Measurements from ENCODE around the gene MYO7B. TPM values are rescaled to one million over a fixed set of nuclear protein-coding genes. Genes with fewer than 3 reads are reported as not detected.

MYO7B gene
- total and polyA plus RNA-seq, 2 donors (not counting 1 experiment from before 2014, with no cell fraction given), result 5.0 to 68.2 TPM

GRCh38 chr2:127561371-127561770 is 25.9 kb downstream of the MYO7B start:
- no peak for TF ChIP-seq CTCF (IDR thresholded peaks at IDR 0.05)
- no peak for TF ChIP-seq EZH2 (IDR thresholded peaks at IDR 0.05; ENCODE audit: borderline replicate concordance, insufficient read depth, low read depth, low read length, poor library complexity, severe bottlenecking)
- peaks cover 14% of the 10 kb centered on the region for H3K4me1 Mint-ChIP-seq
- ChIA-PET CTCF (no interaction called here), POLR2A (no interaction called here)
- no peaks in the 10 kb centered on the region for H3K36me3 ChIP-seq (replicated peaks in 1 of 2; ENCODE audit: control extremely low read depth in 1 of 2, control insufficient read depth in 1 of 2, extremely low read depth in 1 of 2, insufficient read depth in 2 of 2, low read length in 1 of 2)
- no peak overlapping the region for H3K4me2 ChIP-seq (replicated peaks; ENCODE audit: low read depth, low read length, poor library complexity, severe bottlenecking)
- no peak for ATAC-seq (ENCODE audit: low read depth)
- no peak overlapping the region for H3K4me3 ChIP-seq (ENCODE audit: control extremely low read depth in 1 of 5, extremely low read depth in 1 of 5, insufficient read depth in 1 of 5, low read depth in 2 of 5, low read length in 4 of 5)
- WGBS (ENCODE audit: insufficient coverage), result 88% methylated on average over 7 of the region's 8 CpGs
- no peaks in the 10 kb centered on the region for H4K20me1 ChIP-seq (ENCODE audit: control insufficient read depth, insufficient read depth, low read length, poor library complexity, severe bottlenecking)
- no peak overlapping the region for H3K27ac Mint-ChIP-seq
- H3K9me3 Mint-ChIP-seq (ENCODE audit: insufficient read depth), result peaks cover 2% of the 10 kb centered on the region
- no peak for DNase-seq
- no peak overlapping the region for H3K9ac ChIP-seq (ENCODE audit: low read length)
- H3K27ac ChIP-seq (ENCODE audit: low read length in 2 of 2), result no peak overlapping the region
- H3K9me3 ChIP-seq (ENCODE audit: control extremely low read depth in 1 of 3, control insufficient read depth in 2 of 3, insufficient read depth in 1 of 3, low read length in 2 of 3), result peaks cover 0 to under 1% (median 0%) of the 10 kb centered on the region in 3 donors
- H3K79me2 ChIP-seq (ENCODE audit: control insufficient read depth, insufficient read depth, low read length), result no peaks in the 10 kb centered on the region
- no peak overlapping the region for H3K4me3 Mint-ChIP-seq
- peaks cover 25% of the 10 kb centered on the region for H3K27me3 Mint-ChIP-seq
- intact Hi-C loops (cut with micrococcal nuclease), result no loop called here
- peaks cover 6 to 15% of the 10 kb centered on the region in 2 donors for H3K4me1 ChIP-seq (ENCODE audit: control insufficient read depth in 2 of 2, insufficient read depth in 2 of 2, low read length in 2 of 2)
- H2AFZ ChIP-seq (ENCODE audit: insufficient read depth, low read depth, low read length, poor library complexity, severe bottlenecking), result no peak overlapping the region
- H3K27me3 ChIP-seq (replicated peaks in 1 of 4; ENCODE audit: control extremely low read depth in 1 of 4, control insufficient read depth in 3 of 4, insufficient read depth in 4 of 4, low read length in 3 of 4), result peaks cover 0 to 4% (median 0%) of the 10 kb centered on the region in 4 experiments

GRCh38 chr2:127562936-127563335 is 27.5 kb downstream of the MYO7B start:
- Mint-ChIP-seq H3K9me3 (ENCODE audit: insufficient read depth) (peaks cover 2% of the 10 kb centered on the region), H3K4me1 (peaks cover 14% of the 10 kb centered on the region), H3K4me3 (no peak overlapping the region), H3K27ac (no peak overlapping the region), H3K27me3 (peaks cover 11% of the 10 kb centered on the region)
- POLR2A ChIA-PET, result no interaction called here
- CTCF ChIA-PET, result interaction anchor here (1.4 to 2.4 kb wide), 2 partner anchors 28 to 87 kb away, joined by 6 to 9 read pairs; no protein-coding TSS in a partner anchor
- H2AFZ ChIP-seq (ENCODE audit: insufficient read depth, low read depth, low read length, poor library complexity, severe bottlenecking), result no peak overlapping the region
- no CpG with 5 or more reads among the region's 2 CpGs for WGBS (ENCODE audit: insufficient coverage)
- DNase-seq (peak; percentile 1), ATAC-seq (ENCODE audit: low read depth) (no peak)
- no peaks in the 10 kb centered on the region for H4K20me1 ChIP-seq (ENCODE audit: control insufficient read depth, insufficient read depth, low read length, poor library complexity, severe bottlenecking)
- no peak overlapping the region for H3K9ac ChIP-seq (ENCODE audit: low read length)
- H3K27me3 ChIP-seq (replicated peaks in 1 of 4; ENCODE audit: control extremely low read depth in 1 of 4, control insufficient read depth in 3 of 4, insufficient read depth in 4 of 4, low read length in 3 of 4), result peaks cover 0 to 4% (median 0%) of the 10 kb centered on the region in 4 experiments
- no peak overlapping the region for H3K4me3 ChIP-seq (ENCODE audit: control extremely low read depth in 1 of 5, extremely low read depth in 1 of 5, insufficient read depth in 1 of 5, low read depth in 2 of 5, low read length in 4 of 5)
- peaks cover 6 to 15% of the 10 kb centered on the region in 2 donors for H3K4me1 ChIP-seq (ENCODE audit: control insufficient read depth in 2 of 2, insufficient read depth in 2 of 2, low read length in 2 of 2)
- TF ChIP-seq EZH2 (IDR thresholded peaks at IDR 0.05; ENCODE audit: borderline replicate concordance, insufficient read depth, low read depth, low read length, poor library complexity, severe bottlenecking) (no peak), CTCF (IDR thresholded peaks at IDR 0.05) (no peak)
- intact Hi-C loops (cut with micrococcal nuclease), result no loop called here
- H3K79me2 ChIP-seq (ENCODE audit: control insufficient read depth, insufficient read depth, low read length), result no peaks in the 10 kb centered on the region
- H3K27ac ChIP-seq (ENCODE audit: low read length in 2 of 2), result no peak overlapping the region
- no peaks in the 10 kb centered on the region for H3K36me3 ChIP-seq (replicated peaks in 1 of 2; ENCODE audit: control extremely low read depth in 1 of 2, control insufficient read depth in 1 of 2, extremely low read depth in 1 of 2, insufficient read depth in 2 of 2, low read length in 1 of 2)
- no peak overlapping the region for H3K4me2 ChIP-seq (replicated peaks; ENCODE audit: low read depth, low read length, poor library complexity, severe bottlenecking)
- H3K9me3 ChIP-seq (ENCODE audit: control extremely low read depth in 1 of 3, control insufficient read depth in 2 of 3, insufficient read depth in 1 of 3, low read length in 2 of 3), result no peaks in the 10 kb centered on the region

Measured in B cell (primary cell).